ENCODE results near the gene SPPL3.

- TF ChIP-seq CTCF (IDR thresholded peaks at IDR 0.05) (no peak), REST (IDR thresholded peaks at IDR 0.05; ENCODE audit: insufficient read depth in 1 of 2, low read depth in 2 of 2, low read length in 1 of 2) (no peak), SIN3A (IDR thresholded peaks at IDR 0.05; ENCODE audit: borderline replicate concordance, insufficient read depth, low read depth, low read length) (no peak), TCF7L2 (IDR thresholded peaks at IDR 0.05; ENCODE audit: low read depth, low read length) (no peak)
Measured at GRCh38 chr12:120826335-120826734, 77.8 kb downstream of the SPPL3 start.
